HG02973 (cell line): ENCODE data around the gene LHPP.

Source experiments
- ATAC-seq: cut with Tn5 transposase; IDR thresholded peaks from one replicate; pipeline ENCODE4 v1.9.1; 2021; ENCODE audit warnings: moderate library complexity; ENCODE audit not compliant: unreplicated experiment

The LHPP gene

GRCh38 chr10:124652701-124653100, 191.1 kb downstream of the LHPP start:
- no peak for ATAC-seq

- ATAC-seq, result no peak
These were observed 191.7 kb downstream of the LHPP start for GRCh38 chr10:124653311-124653710.

GRCh38 chr10:124653811-124654651, 192.4 kb downstream of the LHPP start:
- ATAC-seq, result no peak

GRCh38 chr10:124654686-124655085, 193.1 kb downstream of the LHPP start:
- no peak for ATAC-seq

- ATAC-seq, result no peak
These were observed 193.8 kb downstream of the LHPP start for GRCh38 chr10:124655191-124656112.

- ATAC-seq, result no peak
These were observed 194.5 kb downstream of the LHPP start for GRCh38 chr10:124656113-124656490.

- no peak for ATAC-seq
These were observed 194.9 kb downstream of the LHPP start for GRCh38 chr10:124656541-124656940.

GRCh38 chr10:124657806-124658205, 196.2 kb downstream of the LHPP start:
- no peak for ATAC-seq

- ATAC-seq, result no peak
These were observed 197.1 kb downstream of the LHPP start for GRCh38 chr10:124658591-124659242.

GRCh38 chr10:124659380-124659779, 197.8 kb downstream of the LHPP start:
- ATAC-seq, result no peak

- no peak for ATAC-seq
These were observed 198.9 kb downstream of the LHPP start for GRCh38 chr10:124660404-124661125.

- no peak for ATAC-seq
These were observed 200.1 kb downstream of the LHPP start for GRCh38 chr10:124661660-124662180.

- no peak for ATAC-seq
These were observed 201.6 kb downstream of the LHPP start for GRCh38 chr10:124663228-124663627.
